ENCODE measurements around the gene KCNIP3.

- TF ChIP-seq, protein P1, sequence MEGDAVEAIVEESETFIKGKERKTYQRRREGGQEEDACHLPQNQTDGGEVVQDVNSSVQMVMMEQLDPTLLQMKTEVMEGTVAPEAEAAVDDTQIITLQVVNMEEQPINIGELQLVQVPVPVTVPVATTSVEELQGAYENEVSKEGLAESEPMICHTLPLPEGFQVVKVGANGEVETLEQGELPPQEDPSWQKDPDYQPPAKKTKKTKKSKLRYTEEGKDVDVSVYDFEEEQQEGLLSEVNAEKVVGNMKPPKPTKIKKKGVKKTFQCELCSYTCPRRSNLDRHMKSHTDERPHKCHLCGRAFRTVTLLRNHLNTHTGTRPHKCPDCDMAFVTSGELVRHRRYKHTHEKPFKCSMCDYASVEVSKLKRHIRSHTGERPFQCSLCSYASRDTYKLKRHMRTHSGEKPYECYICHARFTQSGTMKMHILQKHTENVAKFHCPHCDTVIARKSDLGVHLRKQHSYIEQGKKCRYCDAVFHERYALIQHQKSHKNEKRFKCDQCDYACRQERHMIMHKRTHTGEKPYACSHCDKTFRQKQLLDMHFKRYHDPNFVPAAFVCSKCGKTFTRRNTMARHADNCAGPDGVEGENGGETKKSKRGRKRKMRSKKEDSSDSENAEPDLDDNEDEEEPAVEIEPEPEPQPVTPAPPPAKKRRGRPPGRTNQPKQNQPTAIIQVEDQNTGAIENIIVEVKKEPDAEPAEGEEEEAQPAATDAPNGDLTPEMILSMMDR (IDR thresholded peaks at IDR 0.05), result no peak
- no peak for TF ChIP-seq POLR2A (IDR thresholded peaks at IDR 0.05)
Measured at GRCh38 chr2:95325026-95325425, 27.9 kb downstream of the KCNIP3 start.

Measured in esophagus squamous epithelium (tissue), 4 donors.